GM20000 (cell line): ENCODE data around the gene SLC29A1.

Experiments
- DNase-seq: peaks from one replicate; pipeline ENCODE4 v3.0.0; 2012; ENCODE audit warnings: low spot score
- TF ChIP-seq, protein P1 (sequence below): IDR thresholded peaks from 2 replicates; pipeline ENCODE4 v1.5.1; 2012; ENCODE audit warnings: mild to moderate bottlenecking, control low read depth; ENCODE audit errors: extremely low read depth, missing control alignments

SLC29A1 gene

DNA sequence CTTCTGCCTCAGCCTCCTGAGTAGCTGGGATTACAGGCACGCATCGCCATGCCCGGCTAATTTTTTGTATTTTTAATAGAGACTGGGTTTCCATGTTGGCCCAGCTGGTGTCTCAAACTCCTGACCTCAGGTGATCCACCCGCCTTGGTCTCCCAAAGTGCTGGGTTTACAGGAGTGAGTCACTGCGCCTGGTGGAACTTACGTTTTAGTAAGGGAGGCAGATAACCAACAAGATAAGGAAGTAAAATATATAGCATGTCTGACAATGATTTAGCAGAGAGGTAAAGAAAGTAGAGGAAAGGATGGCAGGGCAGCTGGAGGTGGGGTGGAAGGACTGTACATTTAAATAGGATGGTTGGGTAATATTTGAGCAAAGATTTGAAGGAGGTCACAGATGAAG, 19.4 kb upstream of the SLC29A1 start:
- DNase-seq, result no peak
- TF ChIP-seq, protein P1, sequence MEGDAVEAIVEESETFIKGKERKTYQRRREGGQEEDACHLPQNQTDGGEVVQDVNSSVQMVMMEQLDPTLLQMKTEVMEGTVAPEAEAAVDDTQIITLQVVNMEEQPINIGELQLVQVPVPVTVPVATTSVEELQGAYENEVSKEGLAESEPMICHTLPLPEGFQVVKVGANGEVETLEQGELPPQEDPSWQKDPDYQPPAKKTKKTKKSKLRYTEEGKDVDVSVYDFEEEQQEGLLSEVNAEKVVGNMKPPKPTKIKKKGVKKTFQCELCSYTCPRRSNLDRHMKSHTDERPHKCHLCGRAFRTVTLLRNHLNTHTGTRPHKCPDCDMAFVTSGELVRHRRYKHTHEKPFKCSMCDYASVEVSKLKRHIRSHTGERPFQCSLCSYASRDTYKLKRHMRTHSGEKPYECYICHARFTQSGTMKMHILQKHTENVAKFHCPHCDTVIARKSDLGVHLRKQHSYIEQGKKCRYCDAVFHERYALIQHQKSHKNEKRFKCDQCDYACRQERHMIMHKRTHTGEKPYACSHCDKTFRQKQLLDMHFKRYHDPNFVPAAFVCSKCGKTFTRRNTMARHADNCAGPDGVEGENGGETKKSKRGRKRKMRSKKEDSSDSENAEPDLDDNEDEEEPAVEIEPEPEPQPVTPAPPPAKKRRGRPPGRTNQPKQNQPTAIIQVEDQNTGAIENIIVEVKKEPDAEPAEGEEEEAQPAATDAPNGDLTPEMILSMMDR, result no peak

DNA sequence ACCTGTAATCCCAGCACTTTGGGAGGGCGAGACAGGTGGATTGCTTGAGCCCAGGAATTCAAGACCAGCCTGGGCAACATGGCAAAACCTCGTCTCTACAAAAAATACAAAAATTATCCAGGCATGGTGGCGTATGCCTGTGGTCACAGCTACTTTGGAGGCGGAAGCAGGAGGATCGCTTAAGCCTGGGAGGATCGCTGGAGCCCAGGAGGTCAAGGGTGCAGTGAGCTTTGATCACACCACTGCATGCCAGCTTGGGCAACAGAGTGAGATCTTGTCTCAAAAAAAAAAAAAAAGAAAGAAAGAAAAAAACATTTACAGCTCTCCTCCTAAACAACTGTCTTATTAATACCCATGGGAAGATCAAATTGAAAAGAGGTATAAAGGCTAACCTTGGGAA, 15.4 kb upstream of the SLC29A1 start:
- DNase-seq, result no peak
- TF ChIP-seq, protein P1, result no peak

DNA sequence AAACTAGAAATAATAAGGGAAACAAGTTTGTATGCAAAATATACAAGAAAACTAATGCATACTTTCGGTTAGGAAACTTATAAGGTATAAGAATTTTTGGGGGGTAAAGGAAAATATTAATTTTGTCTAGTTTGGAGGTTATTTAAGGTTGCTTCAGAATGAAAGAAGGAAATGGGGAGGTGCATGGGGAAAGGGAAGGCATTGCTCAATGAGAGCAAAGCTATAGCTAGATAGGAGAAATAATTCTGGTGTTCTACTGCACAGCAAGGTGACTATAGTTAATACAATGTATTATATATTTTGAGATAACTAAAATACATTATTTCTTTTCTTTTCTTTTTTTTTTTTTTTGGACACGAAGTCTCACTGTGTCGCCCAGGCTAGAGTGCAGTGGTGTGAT, 12.1 kb upstream of the SLC29A1 start:
- no peak for DNase-seq
- TF ChIP-seq, protein P1, result no peak

DNA sequence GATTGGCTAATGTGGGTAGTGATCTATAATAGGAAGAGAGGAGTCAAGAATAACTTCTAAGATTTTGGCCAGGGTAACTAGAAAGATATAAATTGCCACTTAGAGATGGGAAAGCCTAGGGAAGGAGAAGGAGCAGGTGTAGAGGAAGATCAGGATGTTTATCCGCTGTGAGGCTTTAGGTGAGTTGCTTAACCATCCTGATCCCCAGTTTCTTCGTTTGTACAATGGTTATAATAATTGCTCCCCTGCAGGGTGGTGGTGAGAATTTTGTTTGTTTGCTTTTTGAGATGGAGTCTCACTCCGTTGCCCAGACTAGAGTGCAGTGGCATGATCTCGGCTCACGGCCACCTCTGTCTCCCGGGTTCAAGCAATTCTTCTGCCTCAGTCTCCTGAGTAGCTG, 9.1 kb upstream of the SLC29A1 start:
- TF ChIP-seq, protein P1, result no peak
- no peak for DNase-seq

DNA sequence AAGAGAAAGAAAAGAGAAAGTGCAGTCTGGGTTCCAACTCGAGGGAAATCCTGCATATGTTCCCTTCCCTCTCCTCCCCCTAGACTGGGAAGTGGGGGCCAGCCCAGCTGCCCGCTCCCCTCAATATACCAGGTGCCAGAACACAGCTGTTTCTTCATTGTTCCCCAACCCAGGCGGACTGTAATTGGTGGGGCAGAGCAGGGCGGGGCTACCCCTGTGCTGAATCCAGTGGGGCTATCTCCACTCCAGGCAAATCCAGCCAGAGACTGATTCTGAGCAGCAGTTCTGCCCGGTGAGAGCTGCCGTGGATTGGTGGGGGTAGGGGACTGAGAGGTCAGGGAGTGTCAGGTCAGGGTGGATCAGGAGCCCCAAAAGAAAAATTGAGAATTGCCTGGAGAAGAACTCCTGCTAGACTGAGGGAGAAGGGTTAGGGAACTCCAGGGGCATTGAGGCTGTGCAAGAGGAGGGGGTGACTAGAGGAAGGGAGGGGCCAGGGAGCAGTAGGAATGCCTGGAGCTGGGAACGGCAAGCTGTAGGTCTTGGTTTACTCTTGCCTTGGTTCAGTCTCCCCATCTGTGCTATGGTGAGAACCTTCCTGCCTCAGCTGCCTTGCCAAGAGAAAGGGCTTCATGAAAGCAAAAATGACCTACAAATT, 6.6 kb upstream of the SLC29A1 start, which contains the start of gene MYMX:
Gene MYMX (plus strand): TSS at position 250 of the 655 bp plus-strand sequence. CDS start 546 bp downstream, outside the sequence.
- DNase-seq, result peak; percentile 10

DNA sequence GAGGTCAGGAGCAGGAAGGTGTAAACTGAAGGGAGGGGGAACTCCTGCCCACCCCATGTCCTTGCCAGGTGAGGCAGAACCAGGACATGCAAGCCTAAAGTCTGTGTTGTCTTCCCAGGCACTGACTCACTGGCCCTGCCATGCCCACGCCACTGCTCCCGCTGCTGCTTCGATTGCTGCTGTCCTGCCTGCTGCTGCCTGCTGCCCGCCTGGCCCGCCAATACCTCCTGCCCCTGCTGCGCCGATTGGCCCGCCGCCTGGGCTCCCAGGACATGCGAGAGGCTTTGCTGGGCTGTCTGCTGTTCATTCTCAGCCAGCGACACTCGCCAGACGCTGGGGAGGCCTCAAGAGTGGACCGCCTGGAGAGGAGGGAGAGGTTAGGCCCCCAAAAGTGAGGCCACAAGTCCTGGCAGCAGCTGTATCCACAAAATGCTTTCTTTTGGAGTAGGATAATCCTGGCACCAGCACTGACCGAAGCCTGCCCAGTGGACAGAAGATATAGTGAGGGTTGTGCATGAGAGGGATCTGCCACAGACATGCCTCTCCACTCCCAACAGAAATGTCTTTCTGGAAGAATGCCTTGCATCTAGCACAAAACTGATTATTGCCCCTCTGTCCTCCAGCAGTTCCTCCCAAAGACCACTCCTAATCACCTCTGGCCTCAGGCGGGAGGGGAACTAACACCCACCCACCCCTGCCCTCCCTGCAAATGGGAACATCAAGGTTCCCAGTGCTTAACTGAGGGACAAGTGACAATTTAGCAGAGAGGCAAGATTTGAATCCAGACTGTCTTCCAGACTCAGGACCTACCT, 5.9 kb upstream of the SLC29A1 start:
- DNase-seq, result peak; percentile 8

More for the DNA sequence above, 6.6 kb upstream of the SLC29A1 start, which contains the start of gene MYMX:
- TF ChIP-seq, protein P1, result no peak

More for the DNA sequence above, 5.9 kb upstream of the SLC29A1 start:
- TF ChIP-seq, protein P1, result no peak
